HG02885 (cell line): Measurements from ENCODE around the gene PRDM15.

Source experiments
- ATAC-seq: cut with Tn5 transposase; IDR thresholded peaks from one replicate; pipeline ENCODE4 v1.9.1; 2021; ENCODE audit warnings: mild to moderate bottlenecking; ENCODE audit not compliant: unreplicated experiment, poor library complexity

PRDM15 gene

DNA sequence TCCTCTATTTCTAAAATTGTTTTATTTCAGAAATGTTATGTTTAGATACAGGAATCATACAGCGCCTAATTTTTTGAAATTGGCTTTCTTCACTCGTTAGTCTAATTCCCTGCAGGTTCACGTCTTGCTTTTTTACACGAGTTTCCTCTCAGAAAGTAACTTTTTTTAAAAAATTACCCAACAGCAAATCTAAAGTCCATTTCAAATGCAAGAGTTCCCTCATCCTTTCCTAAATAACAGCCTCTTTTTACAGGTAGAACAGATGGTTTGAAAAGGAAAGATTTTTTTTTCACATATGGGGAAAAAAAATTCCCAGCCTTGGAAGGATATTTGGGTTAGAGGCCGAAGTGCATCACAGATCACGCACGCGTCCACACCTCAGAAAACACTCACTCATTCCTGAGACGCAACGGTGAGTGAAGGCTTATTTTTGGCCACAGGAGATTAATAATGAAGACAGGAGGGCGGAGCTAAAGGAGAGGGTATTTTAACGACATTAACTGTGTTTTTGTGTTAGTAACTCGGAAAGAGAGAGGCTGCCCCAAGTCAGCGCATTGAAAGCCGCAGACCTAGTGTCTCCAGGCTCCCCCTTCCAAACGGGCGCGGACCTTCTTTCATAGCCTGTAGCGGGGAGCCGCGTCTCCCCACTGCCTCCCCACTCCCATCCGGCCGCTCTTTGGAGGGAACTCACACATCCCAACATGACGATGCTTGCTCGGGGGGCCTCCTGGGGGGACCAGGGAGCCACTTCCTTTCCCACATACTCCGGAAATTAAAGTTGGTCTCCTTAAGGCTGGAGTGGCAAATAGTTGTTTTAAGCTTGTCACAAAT is 111.3 kb downstream of the PRDM15 start:
- ATAC-seq, result no peak

DNA sequence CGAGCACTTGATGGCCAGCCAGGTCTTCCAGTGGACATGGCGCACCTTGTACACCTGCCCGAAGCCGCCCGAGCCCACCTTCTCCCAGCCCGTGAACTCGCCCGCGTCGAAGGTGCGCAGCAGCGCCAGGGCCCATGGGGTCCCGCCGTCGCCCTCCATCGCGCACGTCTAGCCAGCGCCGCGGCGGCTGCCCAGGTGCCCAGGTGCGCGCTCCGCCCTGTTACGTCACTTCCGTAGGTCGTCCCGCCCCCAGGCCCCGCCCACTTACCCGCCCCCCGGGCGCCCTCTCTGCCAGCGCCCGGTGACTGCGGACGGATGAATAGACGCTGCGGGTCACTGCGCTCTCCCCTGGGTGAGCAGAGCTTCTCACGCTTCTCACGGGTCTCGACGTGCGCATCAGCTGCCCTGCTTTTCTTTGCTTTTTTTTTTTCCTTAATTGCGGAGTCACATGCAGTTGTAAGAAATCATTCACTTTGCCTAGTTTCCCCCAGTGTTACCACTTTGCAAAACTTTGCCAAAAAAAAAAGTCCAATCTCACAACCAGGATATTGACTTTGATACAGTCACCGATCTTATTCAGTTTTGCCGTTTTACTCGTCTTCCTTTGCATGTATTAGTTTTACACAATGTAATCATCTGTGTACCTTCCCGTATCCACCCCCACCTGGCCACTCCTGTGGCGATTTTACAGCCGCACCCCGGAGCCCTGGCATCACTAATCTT is 112.1 kb downstream of the PRDM15 start, which contains the start of gene RIPK4:
Gene RIPK4 (minus strand): TSS at position 170 of the 723 bp plus-strand sequence. CDS start 11 bp downstream, at position 159.
- no peak for ATAC-seq

DNA sequence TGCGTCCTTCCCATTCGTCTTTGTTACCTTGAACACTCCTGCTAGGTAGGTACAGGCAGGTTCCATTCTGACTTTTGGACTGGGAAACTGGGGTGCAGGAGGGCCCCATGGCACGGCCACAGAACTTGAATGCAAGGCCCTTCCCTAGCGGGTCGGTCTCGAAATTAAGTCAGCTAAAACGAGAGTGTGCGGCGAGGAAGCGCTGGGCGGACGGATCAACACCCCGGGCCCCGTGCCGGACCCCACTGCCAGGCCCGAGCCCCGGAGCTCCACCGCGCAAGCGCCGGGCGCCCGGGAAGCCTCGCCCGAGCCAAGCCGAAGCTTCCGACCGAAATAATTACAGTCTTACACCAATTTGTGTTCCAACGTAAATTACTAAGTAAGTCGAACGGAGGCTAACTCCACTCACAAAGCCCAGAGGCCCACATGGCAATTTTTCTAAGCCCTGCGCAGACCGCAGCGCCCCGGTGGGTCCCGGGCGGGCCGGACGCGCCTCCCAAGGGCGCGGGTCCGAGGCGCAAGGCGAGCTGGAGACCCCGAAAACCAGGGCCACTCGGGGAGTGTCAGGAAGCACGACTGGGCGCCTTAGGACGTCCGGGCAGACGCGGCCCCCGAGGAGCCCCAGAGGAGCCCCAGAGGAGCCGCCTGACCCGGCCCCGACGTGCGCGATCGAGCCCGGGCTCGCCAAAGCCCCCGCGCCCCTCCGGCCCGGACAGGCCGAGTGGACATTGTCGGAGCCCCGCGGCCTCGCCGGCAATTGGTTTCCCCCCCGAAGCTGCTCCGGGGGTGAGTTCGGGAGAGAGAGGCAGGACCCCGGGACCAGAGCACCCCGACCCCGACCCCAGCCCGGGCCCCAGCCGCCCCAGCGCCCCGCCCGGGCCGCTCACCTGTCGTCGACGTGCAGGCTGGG is 112.9 kb downstream of the PRDM15 start:
- no peak for ATAC-seq

DNA sequence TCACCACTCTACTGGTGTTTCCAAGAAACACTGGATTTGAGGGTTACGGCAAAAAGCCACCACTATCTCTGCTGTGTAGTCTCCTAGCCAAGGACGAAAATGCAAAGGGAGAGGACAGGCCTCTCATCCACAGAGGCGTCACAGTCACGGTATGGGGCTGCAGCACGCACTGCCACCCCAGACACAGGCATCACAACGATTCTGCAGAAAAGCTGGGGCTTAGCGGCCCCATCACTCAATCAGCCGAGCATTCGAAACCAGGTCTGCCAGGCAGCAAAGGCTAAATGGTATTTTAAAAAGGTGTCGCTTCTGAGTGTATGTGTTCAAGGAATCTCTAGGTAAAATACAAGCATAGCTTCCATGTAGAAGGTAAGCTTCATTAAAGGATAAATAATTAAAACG is 113.7 kb downstream of the PRDM15 start:
- no peak for ATAC-seq

GRCh38 chr21:41764558-41765419 is 114.4 kb downstream of the PRDM15 start:
- ATAC-seq, result no peak

- ATAC-seq, result no peak
Observed at GRCh38 chr21:41763996-41764395, 115.1 kb downstream of the PRDM15 start.

DNA sequence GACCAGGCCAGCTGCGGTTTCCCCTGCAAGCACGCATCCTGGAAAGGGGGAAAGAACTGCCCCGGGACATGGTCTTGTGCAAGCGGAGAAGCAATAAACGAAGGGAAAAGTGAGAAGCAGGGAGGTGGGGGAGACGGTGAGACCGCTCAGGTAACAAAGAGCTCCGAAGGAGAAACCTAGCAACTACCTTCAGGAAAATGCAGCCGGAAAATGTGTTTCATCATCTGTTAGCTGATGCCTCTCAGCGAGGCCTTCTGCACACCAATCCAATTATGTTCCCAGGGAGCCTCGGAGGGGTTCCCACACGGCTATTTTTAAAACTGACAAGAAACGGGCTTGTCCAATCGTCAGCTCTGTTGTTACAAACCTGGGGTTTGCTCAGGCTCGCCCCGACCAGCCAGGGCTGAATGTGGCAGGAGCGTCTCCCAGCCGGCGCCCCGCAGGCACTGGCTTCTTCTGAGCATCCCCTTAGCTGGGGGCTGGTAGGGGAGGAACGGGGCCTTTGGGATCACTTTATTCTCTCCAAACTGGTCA is 115.7 kb downstream of the PRDM15 start:
- no peak for ATAC-seq

- ATAC-seq, result no peak
Observed at GRCh38 chr21:41762753-41763152, 116.4 kb downstream of the PRDM15 start.

DNA sequence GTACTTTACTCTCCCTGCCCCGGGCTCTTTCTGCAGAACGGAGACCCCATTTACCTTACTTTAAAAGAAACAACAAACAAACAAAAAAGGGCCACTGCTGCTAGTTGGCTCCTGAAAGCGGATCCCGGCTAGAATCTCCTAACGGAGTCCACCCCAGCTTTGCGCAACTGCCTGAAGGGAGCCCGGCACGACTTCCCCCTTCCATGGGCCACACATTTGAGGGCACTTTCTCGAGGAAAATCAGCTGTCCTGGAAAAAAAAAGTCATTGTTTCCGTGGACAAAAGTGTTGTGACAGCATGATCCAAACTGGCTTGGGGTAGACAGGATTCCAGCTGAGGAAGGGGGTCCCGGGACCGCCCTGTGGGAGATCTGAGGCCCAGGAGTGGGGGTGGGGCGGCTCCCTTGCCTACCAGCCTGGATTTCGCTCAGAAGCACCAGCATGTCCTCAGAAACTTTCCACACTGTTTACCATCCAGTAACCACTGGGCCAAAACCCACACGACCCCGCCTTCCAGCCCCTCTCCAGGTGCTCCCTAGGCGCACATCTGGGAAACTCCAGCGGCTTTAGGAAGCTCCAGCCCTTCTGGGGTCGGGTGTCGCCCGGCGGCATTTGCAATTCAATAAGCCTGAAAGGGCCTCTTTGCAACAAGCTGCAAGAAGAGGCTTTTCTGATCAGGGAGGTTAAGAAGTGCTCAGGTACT is 117.1 kb downstream of the PRDM15 start:
- no peak for ATAC-seq

DNA sequence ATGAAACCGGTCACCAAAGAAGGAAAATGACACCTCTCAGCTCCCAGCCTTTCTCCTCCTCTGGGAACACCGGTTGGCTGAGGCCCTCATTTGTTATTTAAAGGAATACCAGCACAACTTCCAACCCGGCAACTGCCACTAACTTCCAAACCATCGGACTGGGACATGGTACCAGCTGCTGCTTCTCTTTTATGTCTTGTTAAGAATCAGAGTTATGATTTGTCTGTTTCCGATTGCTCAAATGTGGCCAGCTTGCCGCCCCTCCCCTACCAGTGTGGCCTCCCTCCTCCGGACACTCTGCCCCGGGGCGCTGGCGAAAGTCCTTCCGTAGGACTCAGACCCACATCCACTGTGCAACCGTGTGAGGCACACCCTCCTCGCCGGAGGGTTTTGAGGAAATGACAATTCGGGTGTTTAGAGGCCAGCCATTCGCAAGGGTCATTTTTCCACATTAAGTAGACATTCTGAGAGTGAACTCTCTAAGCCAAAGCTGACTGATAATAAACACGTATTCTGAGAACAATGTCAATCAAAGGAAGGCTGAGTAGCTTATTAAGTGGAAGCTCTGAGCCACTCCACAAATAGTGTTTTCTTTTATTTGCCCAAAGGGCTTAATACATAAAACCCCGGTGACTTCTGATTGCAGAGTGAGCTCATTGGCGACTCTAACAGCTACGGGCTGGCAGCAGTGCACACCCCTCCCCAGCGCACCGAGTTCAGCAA is 117.8 kb downstream of the PRDM15 start:
- no peak for ATAC-seq

- ATAC-seq, result no peak
Observed at GRCh38 chr21:41760411-41760810, 118.7 kb downstream of the PRDM15 start.

- no peak for ATAC-seq
Observed at GRCh38 chr21:41759926-41760325, 119.2 kb downstream of the PRDM15 start.

GRCh38 chr21:41759214-41759840 is 119.8 kb downstream of the PRDM15 start:
- no peak for ATAC-seq

DNA sequence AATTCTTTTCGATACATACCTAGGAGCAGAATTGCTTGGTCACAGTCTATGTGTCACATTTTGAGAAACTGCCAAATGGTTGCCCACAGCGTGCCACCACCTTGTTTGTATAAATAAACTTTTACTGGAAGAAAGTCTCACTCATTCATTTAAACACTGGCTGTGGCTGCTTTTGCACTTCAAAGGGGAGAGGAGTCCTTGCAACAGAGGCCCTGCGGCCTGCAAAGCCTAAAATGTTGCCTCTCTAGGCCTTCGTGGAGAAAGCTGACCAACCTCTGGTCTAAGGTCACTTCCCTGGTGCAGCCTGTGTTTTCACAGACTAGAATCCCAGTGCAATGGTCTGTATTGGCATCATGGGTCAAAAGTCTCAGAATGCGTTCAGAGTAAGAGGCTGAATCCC is 120.6 kb downstream of the PRDM15 start:
- ATAC-seq, result no peak

GRCh38 chr21:41755934-41756773 is 123.0 kb downstream of the PRDM15 start:
- no peak for ATAC-seq

DNA sequence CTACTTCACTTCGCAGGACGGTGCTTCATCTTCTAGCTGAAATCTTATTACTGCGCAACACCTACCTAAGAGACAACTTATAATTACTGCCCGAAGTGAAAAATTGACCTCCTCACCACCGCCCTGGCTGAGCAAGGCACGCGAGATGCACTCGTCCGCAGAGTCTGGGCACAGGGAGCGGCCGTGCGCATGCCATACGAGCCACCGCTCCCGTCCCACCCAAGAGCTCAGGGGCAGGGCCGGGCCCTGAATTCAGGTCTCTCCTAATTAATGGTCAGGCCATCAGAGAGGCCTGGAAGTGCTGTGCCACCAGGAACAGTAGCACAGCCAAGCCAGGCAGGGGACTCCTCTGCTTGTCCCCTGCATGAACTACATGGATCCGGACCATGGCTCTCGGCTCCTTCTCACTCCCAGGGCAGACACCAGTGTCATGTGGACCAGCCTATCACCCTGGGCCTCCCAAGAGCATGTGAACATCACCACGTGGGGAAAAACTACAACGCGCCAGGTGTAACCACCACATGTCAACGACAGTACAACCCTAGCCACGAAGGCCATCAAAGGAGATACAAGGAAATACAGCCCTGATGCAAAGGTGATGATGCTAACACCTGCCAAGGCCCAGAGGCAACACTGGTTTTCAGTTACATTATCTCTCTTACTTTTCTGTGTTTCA is 123.7 kb downstream of the PRDM15 start:
- no peak for ATAC-seq
